ENCODE results near the gene SLC6A1. TPM values are rescaled to one million over a fixed set of nuclear protein-coding genes. Genes with fewer than 3 reads are reported as not detected.
A peak's percentile ranks its signal among the peaks of the same experiment; 100 is the strongest.

The SLC6A1 gene
- total and polyA plus RNA-seq, 7 donors, result 0.27 to 1.9 (median 0.36) TPM

- intact Hi-C loops (cut with DNase I), result no loop called here
- Histone ChIP-seq H3K9me3 (no peaks in the 10 kb centered on the region), H3K4me1 (no peaks in the 10 kb centered on the region), H3K27me3 (ENCODE audit: insufficient read depth in 3 of 3, low read length in 2 of 3) (peaks cover 0 to 26% (median 15%) of the 10 kb centered on the region in 3 donors), H3K4me3 (no peak overlapping the region), H3K36me3 (ENCODE audit: insufficient read depth in 1 of 2, low read depth in 1 of 2) (no peaks in the 10 kb centered on the region), H3K27ac (no peak overlapping the region)
- ATAC-seq (no peak), DNase-seq (no peak)
- TF ChIP-seq CTCF (IDR thresholded peaks at IDR 0.05), result no peak
- WGBS, 3 donors, result 84 to 89% (median 87%) methylated on average over 7 of the region's 7 CpGs
Observed at GRCh38 chr3:10988991-10989484, 3.5 kb upstream of the SLC6A1 start.

DNA sequence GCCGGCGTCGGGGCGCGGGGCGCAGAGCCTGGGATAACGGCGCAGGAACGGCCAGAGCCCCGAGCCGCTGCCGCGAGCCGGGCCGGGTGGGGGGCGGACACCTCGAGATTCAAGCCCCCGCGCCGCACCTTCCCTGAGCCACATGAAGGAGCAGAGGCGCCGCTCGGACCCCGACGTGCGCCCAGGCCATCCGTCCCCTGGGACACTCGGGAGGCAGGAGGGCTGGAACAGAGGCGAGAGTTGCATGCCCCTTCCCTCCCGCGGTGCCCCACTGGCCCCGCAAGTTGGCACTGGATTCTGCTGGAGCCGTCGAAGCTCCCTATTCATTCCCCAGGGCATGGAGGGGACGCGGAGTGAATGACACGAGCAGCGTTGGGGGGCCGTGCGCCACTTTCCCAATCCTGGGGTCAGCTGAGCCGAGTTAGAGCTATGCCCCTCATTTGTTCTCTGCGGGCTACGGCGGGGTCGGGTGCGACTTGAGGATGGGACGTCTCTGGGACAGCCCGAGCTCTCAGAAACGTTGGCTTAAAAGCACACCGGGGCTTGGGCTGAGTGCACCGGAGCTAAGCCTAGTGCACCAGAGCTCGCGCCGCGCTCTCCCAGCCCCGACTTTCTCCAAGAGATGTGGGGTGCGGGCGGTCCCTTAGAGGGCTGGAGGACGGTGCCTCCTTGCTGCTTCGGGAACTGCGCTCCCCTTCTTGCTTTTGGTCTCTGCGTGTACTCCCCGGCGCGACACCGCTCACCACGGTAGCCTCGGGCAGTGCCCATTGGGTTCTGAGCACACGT lies 588 bp downstream of the SLC6A1 start:
- Histone ChIP-seq H3K27me3 (ENCODE audit: insufficient read depth in 3 of 3, low read length in 2 of 3) (peaks cover 0 to 47% (median 18%) of the 10 kb centered on the region in 3 donors), H3K9me3 (no peaks in the 10 kb centered on the region), H3K4me3 (peak overlapping the region; percentile 51), H3K36me3 (ENCODE audit: insufficient read depth in 1 of 2, low read depth in 1 of 2) (no peaks in the 10 kb centered on the region), H3K27ac (no peak overlapping the region), H3K4me1 (no peaks in the 10 kb centered on the region)
- intact Hi-C loops (cut with DNase I), result no loop called here
- no peak for TF ChIP-seq CTCF (IDR thresholded peaks at IDR 0.05)
- 1 to 2% (median 1%) methylated on average over 59 to 69 of the region's 69 CpGs for WGBS, 3 donors
- DNase-seq (no peak), ATAC-seq (peak in 1 of 4 donors; percentile 16)

DNA sequence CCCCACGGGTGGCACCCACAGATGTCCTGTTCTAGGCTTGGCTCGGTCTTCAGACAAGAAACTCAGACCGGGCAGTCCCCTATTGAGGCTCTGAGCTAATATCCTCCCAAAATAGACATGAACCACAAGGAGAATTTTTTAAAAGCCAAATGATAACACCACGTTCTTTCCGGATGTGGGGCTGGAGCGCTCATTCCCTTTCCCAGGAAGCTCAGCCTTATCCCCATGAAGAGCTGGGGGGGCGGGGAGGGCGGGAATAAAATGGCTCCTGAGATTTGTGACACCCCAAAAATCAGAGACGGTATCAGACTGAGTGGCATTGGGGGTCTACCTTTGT lies 1.1 kb downstream of the SLC6A1 start:
- Histone ChIP-seq H3K27ac (no peak overlapping the region), H3K4me3 (peak overlapping the region; percentile 51), H3K9me3 (no peaks in the 10 kb centered on the region), H3K27me3 (ENCODE audit: insufficient read depth in 3 of 3, low read length in 2 of 3) (peaks cover 0 to 48% (median 18%) of the 10 kb centered on the region in 3 donors), H3K4me1 (no peaks in the 10 kb centered on the region), H3K36me3 (ENCODE audit: insufficient read depth in 1 of 2, low read depth in 1 of 2) (no peaks in the 10 kb centered on the region)
- ATAC-seq (no peak), DNase-seq (no peak)
- intact Hi-C loops (cut with DNase I), result no loop called here
- WGBS, 3 donors, result 11 to 14% (median 13%) methylated on average over 9 of the region's 9 CpGs
- no peak for TF ChIP-seq CTCF (IDR thresholded peaks at IDR 0.05)

- Histone ChIP-seq H3K27me3 (ENCODE audit: insufficient read depth in 3 of 3, low read length in 2 of 3) (peaks cover 0 to 48% (median 18%) of the 10 kb centered on the region in 3 donors), H3K27ac (no peak overlapping the region), H3K36me3 (ENCODE audit: insufficient read depth in 1 of 2, low read depth in 1 of 2) (no peaks in the 10 kb centered on the region), H3K9me3 (no peaks in the 10 kb centered on the region), H3K4me3 (no peak overlapping the region), H3K4me1 (no peaks in the 10 kb centered on the region)
- no peak for DNase-seq
- intact Hi-C loops (cut with DNase I), result no loop called here
- 20 to 40% (median 21%) methylated on average over 3 of the region's 3 CpGs for WGBS, 3 donors
- TF ChIP-seq CTCF (IDR thresholded peaks at IDR 0.05), result no peak
- no peak for ATAC-seq
Observed at GRCh38 chr3:10994306-10994705, 1.8 kb downstream of the SLC6A1 start.

Data from psoas muscle (tissue), 8 donors.